GM18511 (cell line): ENCODE results near the gene ERBIN.
A peak's percentile ranks its signal among the peaks of the same experiment; 100 is the strongest.
"Not testable (repeated sequence)": the region's sequence is repeated elsewhere in the genome, so short reads cannot be mapped to it uniquely, and the experiment has no call there.

Source experiments
- ATAC-seq: cut with Tn5 transposase; IDR thresholded peaks from one replicate; pipeline ENCODE4 v1.9.1; 2021; ENCODE audit warnings: mild to moderate bottlenecking, moderate library complexity; ENCODE audit not compliant: unreplicated experiment

Gene ERBIN, protein sequence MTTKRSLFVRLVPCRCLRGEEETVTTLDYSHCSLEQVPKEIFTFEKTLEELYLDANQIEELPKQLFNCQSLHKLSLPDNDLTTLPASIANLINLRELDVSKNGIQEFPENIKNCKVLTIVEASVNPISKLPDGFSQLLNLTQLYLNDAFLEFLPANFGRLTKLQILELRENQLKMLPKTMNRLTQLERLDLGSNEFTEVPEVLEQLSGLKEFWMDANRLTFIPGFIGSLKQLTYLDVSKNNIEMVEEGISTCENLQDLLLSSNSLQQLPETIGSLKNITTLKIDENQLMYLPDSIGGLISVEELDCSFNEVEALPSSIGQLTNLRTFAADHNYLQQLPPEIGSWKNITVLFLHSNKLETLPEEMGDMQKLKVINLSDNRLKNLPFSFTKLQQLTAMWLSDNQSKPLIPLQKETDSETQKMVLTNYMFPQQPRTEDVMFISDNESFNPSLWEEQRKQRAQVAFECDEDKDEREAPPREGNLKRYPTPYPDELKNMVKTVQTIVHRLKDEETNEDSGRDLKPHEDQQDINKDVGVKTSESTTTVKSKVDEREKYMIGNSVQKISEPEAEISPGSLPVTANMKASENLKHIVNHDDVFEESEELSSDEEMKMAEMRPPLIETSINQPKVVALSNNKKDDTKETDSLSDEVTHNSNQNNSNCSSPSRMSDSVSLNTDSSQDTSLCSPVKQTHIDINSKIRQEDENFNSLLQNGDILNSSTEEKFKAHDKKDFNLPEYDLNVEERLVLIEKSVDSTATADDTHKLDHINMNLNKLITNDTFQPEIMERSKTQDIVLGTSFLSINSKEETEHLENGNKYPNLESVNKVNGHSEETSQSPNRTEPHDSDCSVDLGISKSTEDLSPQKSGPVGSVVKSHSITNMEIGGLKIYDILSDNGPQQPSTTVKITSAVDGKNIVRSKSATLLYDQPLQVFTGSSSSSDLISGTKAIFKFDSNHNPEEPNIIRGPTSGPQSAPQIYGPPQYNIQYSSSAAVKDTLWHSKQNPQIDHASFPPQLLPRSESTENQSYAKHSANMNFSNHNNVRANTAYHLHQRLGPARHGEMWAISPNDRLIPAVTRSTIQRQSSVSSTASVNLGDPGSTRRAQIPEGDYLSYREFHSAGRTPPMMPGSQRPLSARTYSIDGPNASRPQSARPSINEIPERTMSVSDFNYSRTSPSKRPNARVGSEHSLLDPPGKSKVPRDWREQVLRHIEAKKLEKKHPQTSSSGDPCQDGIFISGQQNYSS (N-terminal part only)

DNA sequence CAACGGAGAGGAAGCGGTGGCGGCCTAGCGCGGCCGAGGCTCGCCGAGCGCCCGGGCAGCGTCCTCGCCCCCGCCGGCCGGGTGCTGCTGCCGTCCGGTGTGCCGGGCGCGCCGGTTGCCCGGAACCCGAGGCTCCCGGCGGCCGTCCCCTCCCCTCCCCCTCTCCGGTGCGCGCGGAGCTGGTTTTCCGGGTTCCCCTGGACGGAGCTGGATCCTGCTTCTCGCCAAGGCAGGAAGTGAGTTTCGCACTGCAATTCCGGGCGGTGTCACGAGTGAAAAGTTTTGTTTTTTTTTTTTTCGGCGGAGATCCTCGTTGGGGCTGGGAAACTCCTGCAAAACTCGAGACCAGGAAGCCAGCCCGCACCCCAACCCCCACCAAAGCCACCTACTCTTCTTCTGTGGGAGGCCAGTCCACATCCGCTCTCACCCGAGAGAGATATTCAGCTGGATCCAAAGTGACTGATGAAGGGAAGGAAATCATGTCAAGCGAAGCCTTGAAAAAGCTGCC is at the start of gene ERBIN:
TSS of gene ERBIN (plus strand) at position 300 of the 508 bp plus-strand sequence. CDS start 66,144 bp downstream, outside the sequence.
- ATAC-seq, result peak; percentile 26

DNA sequence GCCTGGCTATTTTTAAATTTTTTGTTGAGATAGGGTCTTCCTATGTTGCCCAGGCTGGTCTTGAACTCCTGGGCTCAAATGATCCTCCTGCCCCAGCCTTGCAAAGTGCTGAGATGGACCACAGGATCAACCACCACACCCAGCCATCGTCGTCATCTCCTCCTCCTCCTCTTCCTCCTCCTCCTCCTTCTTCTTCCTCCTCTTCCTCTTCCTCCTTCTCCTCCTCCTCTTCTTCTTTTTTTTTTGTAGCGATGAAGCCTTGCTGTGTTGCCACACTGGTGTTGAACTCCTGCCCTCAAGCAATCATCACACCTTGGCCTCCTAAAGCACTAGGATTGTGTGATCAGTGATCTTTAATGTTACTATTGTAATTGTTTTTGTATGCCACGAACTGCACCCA is 49.4 kb upstream of the ERBIN start:
- ATAC-seq, result no peak

DNA sequence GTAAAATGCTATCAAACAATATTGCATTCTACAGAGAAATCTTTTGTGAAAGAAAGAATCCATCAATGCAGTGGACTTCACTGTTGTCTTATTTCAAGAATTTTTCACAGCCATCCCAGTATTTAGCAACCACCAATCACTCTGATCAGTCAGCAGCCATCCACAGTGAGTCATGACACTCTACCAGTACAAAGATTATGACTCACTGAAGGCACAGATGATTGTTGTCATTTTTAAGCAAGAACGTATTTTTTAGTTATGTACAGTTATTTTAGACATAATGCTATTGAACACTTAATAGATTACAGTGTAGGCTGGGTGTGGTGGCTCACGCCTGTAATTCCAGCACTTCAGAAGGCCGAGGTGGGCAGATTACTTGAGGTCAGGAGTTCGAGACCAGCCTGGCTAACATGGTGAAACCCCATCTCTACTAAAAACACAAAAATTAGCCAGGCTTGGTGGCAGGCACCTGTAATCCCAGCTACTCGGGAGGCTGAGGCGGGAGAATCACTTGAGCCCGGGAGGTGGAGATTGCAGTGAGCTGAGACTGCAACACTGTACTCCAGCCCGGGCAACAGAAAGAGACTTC is 46.6 kb upstream of the ERBIN start:
- ATAC-seq, result not testable (repeated sequence)

DNA sequence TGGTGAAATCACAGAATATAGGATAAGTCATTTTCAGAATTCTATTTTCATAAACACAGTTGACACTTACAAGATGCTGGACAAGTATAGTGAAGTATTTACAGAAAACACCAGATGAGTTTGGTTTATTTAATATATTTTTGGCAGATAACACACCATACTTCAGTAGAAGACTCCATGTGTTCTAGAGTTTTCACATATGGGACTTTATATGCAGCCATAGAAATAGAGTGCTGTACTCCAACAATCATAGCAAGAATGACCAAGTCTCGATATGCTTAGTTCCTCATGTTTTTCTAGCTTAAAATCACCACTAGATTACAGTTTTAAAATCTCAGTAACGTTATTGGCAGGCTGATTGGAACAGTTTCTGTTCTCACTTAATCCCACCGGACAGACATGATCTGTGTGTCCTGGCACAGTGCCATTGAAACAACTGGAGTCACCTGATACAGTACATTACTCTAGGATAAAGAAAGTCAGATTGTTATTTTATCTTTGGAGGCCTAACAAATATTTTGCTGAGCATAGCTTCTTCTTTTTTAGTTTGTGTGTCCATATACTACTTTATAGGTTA is 45.8 kb upstream of the ERBIN start:
- ATAC-seq, result no peak

DNA sequence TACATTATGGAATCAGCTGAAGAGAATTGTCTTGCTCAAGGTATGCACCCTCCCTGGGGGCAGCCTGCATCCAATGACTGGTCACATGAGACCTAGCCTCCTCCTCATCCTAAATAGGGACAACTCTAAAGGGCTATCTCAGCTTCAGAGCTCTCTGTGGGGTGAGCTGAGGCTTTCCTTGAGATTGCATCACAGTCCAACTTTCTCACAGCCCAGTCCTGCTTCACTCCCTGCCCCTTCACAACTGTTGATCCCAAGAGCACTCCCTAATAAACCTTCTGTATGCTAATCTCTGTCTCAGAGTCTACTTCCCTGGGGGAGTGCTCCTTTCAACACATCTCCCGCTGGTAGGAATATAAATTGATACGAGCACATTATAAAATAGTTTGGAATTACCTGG is 44.1 kb upstream of the ERBIN start:
- ATAC-seq, result no peak

DNA sequence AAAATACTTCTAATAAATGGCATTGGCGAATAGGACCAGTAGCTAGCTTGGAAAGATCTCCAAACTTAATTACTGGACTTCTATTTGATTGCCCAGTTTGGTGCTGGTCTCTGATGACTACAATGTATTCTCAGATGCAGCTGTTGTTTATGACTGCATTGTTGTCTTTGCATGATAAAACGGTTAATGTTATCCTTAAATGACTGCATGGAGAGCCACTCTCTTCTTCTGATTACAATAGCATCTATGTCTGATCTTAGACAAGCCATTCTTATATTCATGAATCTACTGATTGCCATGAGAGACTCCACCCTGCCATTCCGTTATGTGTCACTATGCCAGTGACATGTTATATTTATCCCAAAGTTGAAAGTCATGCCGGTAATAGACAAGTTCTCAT is 42.9 kb upstream of the ERBIN start:
- ATAC-seq, result no peak

DNA sequence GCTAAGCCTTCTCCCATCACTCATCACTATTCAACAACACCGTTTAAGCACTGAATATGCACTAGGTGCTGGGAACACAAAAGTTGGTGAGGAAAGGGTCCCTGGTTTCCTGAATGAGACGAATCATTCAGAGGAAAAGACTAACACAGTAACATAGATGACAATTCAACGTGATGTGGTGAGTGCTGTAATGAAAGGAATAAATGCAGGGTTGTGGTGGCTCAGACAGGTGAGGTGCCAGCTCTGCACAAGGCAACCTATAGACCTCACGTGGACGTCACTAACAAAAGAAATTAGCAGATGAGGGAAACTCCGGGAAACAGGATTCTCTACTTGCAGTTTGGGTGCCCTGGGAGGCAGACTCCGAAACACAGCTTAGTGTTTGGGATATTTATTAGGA is 40.0 kb upstream of the ERBIN start:
- ATAC-seq, result no peak

DNA sequence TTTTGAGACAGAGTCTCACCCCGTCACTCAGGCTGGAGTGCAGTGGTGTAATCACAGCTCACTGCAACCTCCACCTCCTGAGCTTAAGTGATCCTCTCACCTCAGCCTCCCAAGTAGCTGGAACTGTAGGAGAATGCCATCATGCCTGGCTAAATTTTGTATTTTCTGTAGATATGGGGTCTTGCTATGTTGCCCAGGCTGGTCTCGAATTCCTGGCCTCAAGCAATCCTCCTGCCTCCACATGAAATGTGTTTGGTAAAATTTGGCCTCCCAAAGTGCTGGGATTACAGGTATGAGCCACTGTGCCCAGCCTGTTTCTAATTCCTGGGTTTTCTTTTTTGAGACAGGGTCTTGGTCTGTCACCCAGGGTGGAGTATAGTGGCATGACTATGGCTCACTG is 34.4 kb upstream of the ERBIN start:
- not testable (repeated sequence) for ATAC-seq

DNA sequence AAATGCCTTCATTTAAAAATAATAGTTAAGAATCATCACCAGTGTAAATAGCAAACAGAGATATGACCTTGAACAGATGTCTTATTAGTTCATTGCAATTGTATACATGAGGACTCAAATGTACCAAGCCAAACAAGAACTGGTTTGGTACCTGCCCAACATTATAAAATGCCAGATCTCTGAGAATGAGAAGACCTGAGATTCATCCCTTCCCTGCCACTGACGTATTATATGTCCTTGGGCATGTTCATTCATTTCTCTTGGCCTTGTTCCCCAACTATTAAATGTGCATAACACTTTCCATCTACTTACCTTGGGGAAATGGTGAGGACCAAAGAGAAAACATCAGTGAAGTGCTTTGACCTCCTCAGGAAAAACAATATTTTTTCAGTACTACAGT is 33.6 kb upstream of the ERBIN start:
- no peak for ATAC-seq

DNA sequence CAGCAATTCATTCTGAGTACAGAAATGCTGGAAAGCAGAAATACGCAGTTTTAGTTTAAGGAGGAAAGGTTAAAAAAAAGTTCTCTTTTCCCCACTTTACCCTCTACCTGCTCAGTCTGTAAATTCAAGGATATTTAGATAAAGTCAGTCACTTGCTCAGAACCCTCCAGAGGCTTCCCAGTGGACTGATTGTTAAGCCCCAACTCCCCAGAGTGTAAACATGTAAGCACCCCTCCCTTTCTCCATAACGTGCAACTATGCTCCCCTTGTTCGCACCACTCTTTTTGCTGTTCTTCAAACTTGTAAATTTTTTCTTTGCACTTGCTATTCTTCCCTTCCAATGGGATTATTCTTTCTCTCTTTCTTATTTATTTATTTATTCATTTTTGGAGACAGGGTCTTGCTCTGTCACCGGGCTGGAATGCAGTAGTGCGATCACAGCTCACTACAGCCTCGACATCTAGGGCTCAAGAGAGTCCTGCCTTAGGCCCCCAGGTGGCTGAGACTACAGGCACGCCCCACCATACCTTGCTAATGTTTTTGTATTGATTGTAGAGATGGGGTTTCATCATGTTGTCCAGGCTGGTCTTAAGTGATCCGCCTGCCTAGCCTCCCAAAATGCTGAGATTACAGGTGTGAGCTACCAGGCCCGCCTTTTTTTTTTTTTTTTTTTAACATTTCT is 32.5 kb upstream of the ERBIN start:
- no peak for ATAC-seq

DNA sequence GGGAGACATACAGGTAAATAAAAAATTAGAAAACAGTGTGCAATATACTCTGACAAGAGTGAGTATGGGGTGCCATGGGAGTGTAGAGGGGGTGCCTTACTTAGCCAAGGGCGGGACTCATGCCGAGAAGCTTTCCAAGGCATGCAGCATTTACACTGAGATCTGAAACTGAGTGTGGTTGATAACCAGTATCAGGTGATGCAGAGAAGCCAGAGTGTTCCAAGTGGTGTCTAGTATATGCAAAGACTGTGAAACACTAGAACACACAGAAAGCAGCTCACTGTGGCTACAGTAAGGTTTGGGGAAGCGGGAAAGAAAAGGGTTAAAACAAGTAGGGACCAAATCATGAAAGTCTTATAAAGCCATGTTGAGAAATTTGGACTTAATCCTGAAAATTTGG is 30.5 kb upstream of the ERBIN start:
- no peak for ATAC-seq

DNA sequence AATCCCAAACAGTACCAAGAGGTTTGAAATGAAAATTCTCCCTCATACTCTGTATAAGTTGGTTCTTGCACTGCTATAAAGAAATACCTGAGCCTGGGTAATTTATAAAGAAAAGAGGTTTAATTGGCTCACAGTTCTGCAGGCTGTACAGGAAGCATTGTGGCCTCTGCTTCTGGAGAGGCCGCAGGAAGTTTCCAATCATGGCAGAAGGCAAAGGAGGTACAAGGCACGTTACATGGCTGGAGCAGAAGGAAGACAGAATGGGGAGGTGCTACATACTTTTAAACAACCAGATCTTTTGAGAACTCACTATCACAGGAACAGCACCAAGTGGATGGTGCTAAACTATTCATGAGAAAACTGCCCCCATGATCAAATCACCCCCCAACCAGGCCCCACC is 25.6 kb upstream of the ERBIN start:
- ATAC-seq, result no peak

DNA sequence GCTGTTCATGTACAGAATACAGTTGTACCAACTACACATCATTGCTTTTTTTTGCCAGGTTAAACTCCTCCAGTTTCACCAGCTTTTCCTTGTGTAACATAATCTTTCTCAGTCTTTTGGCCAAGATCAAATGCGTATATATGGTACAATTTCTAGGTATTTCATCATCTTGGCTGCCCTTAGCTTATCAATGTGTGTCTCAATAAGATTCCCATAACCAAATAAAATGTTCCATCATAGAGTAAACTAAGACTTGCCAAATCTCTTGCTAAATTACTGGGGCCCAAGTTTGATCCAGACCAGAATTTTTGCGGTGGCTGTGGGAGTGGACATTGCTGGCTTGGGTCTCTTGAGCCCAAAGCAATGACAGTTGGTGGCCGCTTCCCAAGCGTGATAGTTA is 24.3 kb upstream of the ERBIN start:
- no peak for ATAC-seq

DNA sequence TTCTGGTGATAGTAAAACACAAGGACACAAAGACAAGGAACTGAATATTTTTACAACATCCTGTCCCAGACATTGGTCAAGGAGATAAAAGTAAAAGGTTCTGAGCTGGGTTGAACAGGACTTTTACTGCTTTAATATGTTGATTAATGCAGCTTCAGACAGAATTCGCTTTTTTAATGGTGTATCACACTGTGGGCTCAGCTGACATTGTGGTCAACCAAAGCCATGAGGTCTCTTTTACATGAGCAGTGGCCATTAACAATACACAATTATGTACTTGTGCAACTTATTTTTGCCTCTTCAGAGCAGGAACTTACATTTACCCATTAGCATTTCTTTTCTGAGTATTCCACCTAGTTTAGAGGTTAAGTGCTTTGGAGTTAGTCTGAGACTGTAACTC is 22.8 kb upstream of the ERBIN start:
- no peak for ATAC-seq

DNA sequence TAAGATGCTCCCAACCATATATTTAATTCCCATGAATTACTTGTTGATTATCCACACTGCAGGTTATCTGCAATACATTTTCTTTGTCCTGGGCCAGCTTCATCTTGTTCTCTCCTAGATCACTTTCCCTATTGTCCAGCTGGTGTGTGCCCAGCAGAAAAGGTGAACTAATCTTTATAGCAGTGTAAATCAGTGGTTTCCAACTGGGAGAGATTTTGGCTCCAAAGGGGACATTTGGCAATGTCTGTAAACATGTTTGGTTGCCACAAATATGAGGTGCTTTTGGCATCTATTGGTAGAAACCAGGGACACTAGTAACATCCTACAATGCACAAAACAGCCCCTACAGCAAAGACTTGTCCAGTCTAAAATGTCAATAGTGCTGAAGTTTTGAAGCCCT is 20.1 kb upstream of the ERBIN start:
- no peak for ATAC-seq

DNA sequence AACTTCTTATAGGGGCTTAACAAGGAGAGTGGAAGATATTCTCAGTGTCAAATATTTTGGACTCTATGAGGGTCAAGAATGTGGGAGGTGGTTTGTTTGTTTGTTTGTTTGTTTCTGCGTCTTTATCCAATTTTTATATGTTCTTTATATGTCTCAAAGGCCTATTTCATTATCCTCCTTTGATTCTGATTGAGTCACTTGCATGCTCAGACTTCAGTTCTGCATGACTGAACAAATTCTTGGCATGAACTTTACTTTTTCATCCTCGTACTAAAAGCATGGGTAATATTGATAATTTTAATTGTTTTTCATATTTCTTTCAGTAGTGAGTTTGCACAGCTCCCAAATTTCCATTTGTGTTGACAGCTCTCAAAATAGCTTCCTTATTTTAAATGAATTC is 19.2 kb upstream of the ERBIN start:
- no peak for ATAC-seq

DNA sequence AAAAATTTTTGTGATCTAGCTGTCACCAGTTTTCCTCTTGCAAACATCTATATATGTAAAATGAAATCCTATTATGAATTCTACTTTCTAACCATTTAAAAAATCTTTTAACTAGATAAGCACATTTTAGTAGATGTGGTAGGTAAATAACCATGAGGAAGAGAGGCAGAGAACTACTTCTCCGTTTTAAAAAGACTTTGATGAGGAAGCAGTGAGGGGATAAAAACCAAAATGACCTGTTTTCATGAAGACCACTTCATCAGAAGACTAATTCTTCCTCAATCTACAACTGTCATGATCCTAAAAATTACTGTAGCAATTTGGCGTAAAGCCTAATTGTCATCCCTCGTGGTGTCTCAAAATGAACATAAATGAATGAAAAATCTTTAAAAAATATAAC is 15.7 kb upstream of the ERBIN start:
- ATAC-seq, result no peak

DNA sequence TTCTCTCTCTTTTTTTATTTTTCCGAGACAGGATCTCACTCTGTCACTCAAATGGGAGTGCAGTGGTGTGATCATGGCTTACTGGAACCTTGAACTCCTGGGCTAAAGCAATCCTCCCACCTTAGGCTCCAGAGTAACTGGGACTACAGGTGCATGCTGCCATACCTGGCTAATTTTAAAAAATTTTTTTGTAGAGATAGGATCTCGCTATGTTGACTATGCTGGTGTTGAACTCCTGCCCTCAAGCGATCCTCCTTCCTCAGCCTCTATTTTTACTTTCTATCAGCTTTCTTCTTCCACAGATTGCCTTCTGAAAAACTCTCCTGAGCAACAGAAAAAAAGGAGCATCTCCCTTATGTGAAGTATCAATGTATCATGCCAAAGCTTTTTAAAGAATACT is 14.1 kb upstream of the ERBIN start:
- ATAC-seq, result no peak

DNA sequence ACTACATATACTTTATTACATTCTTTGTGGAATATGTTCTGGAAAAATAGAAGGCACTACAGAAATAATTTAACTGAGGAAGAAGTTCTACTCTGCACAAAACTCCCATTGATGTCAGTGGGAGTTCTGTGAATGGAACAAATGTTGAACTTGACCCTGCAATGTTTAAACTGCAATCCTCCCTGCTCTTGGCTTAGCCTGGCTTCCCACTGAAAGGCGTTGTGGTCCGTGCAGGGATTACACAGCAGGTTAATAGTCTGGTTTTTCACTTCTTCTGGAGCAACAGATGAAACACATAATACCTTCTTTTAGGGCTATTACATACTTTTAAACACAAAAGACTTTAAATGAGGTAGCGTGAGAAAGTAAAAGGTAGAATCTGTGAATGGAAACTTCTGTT is 12.9 kb upstream of the ERBIN start:
- ATAC-seq, result no peak

DNA sequence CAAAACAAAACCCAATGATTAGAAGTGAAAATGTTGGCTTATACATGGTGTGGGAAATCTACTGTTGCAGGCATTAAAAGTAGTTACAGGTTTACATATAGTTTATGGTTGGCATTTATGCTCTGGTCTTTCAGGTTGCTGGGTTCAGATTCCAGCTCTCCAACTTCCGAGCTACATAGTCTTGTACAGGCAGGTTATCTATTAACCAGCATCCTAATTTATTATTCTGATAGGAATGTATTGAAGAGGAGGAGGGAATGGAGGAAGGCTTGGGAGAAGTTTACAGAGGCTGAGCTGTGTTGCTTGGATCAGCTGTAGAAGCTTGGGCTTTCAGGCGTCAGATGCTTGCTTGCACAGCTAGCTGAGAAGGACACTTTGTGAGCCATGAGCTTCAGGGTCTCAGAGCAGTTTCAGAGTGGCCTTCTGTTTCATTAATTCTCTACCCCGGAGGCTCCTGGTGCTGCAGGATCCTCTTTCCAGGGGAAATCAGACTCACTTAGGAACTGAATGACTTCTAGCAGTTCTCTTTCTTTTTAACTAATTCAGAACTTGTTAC is 11.7 kb upstream of the ERBIN start:
- no peak for ATAC-seq
